Ectodermal cell (in vitro differentiated cells): Measurements from ENCODE around the gene GFM1.

Experiments
- H3K27ac ChIP-seq: 2 replicates; pipeline ENCODE4 v1.7.0; 2013; ENCODE audit warnings: mild to moderate bottlenecking, low read depth, low read length; ENCODE audit not compliant: insufficient read depth, poor library complexity, severe bottlenecking
- H3K27me3 ChIP-seq: 2 replicates; pipeline ENCODE4 v1.7.0; 2013; ENCODE audit warnings: mild to moderate bottlenecking, low read length; ENCODE audit not compliant: insufficient read depth, control insufficient read depth, poor library complexity, severe bottlenecking
- H3K36me3 ChIP-seq: one replicate; pipeline ENCODE4 v1.7.0; 2013; ENCODE audit warnings: low read length; ENCODE audit not compliant: control insufficient read depth, insufficient read depth
- H3K4me1 ChIP-seq: one replicate; pipeline ENCODE4 v1.7.0; 2013; ENCODE audit warnings: low read length; ENCODE audit not compliant: control insufficient read depth, insufficient read depth
- H3K4me3 ChIP-seq: 2 replicates; pipeline ENCODE4 v1.7.0; 2013; ENCODE audit warnings: low read depth, low read length, control low read depth; ENCODE audit not compliant: insufficient read depth
- H3K9me3 ChIP-seq: 2 replicates; pipeline ENCODE4 v1.7.0; 2013; ENCODE audit warnings: mild to moderate bottlenecking, low read length, moderate library complexity; ENCODE audit not compliant: control insufficient read depth
- WGBS, 2 experiments: methylation state at CpG; one replicate each; pipeline ENCODE4 v1.1.7; 2013; ENCODE audit warnings: missing lambda C conversion rate in 2 of 2; 5-methylcytosine and 5-hydroxymethylcytosine counted together

Gene GFM1

DNA sequence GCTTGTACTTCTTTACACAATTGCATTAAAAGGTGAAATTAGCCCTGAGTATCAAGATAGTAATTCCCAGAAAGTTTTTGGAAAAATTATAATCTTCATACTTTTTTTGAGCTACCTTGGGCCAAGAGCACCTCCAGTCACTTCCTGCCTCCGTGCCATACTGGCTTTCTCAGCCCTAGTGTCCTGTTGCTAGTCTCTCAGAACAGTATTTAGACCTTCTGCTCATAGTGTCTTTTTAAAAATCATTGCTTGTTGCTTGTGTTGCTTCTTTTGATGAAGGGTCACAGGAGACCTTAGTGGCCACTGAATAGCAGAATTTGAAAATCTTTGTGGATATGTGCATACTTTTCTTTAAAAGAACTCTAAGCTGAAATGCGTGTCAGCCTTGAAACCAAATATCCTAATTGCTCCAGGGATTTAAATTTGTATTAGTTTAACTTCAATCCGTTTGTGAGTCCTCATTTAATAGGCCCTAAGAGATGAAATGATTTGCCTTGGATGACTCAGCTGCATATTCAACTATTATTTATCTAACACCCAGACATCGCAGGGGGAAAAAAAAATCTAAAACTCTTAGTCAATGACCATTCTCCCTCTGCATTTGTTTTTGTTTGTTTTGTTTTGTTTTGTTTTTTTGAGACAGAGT is 57.2 kb downstream of the GFM1 start:
- Histone ChIP-seq H3K4me3 (no peak overlapping the region), H3K9me3 (no peaks in the 10 kb centered on the region)
- WGBS, 2 experiments, result 79 to 93% methylated on average over 3 to 4 of the region's 4 CpGs

DNA sequence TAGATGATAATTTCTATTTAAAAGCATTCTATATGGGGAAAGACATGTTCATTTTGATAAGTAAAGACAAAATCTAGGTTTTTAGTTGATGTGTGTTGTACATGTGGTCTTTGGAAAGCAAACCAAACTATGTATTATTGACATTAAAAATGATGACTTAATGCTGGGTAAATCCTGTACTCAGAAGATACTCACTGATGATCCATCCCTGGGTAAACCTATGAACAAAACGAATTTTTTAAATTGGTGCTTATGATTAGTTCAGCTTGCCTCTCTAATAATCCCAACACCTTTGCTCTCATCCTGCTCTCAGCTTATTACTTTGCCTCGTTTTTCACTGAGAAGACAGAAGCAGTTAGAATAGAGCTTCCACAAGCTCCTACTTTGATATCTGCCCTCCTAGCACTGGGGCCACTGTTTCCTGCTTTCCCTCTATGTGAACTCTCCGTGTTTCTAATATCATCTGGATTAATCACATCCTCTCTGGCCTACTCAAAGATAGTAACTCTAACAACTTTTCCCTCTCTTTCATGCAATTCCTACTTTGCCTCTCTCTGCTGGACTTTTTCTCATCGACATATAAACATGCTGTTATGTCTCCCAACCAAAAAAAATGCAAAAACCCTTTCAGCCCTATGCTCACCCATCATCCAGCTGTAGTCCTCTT is 58.6 kb downstream of the GFM1 start:
- no peaks in the 10 kb centered on the region for H3K4me1 ChIP-seq
- 95% methylated on average over 4 of the region's 4 CpGs for whole genome bisulfite sequencing, 2 experiments
- no peaks in the 10 kb centered on the region for H3K27me3 ChIP-seq
- H3K36me3 ChIP-seq, result peaks cover 2% of the 10 kb centered on the region
- H3K27ac ChIP-seq, result no peak overlapping the region
- H3K4me3 ChIP-seq, result no peak overlapping the region
- no peaks in the 10 kb centered on the region for H3K9me3 ChIP-seq

More for the DNA sequence above, 57.2 kb downstream of the GFM1 start:
- H3K27me3 ChIP-seq, result no peaks in the 10 kb centered on the region
- H3K27ac ChIP-seq, result no peak overlapping the region
- H3K36me3 ChIP-seq, result no peaks in the 10 kb centered on the region
- no peaks in the 10 kb centered on the region for H3K4me1 ChIP-seq

DNA sequence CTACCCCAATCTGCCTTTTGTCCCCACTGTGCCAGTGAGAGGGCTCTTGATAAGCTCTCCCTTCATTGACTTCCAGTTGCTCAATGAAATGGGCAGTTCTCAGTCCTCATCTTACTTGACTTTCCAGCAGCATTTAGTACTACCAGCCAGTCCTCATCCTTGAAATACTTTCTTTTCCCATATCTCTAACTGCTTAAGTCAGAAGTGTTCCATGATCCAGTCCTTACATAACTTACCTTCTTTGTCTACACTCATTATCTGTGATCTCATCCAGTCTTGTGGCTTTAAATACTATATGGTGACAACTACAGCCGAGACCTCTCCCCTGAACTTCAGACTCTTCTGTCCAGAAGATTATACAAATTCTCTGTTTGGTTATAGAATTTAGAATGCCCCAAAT is 59.2 kb downstream of the GFM1 start:
- Histone ChIP-seq H3K9me3 (no peaks in the 10 kb centered on the region), H3K36me3 (peaks cover 6% of the 10 kb centered on the region), H3K4me3 (no peak overlapping the region), H3K4me1 (no peaks in the 10 kb centered on the region), H3K27me3 (no peaks in the 10 kb centered on the region), H3K27ac (no peak overlapping the region)
- 63 to 82% methylated on average over 1 of the region's 1 CpG for WGBS, 2 experiments

DNA sequence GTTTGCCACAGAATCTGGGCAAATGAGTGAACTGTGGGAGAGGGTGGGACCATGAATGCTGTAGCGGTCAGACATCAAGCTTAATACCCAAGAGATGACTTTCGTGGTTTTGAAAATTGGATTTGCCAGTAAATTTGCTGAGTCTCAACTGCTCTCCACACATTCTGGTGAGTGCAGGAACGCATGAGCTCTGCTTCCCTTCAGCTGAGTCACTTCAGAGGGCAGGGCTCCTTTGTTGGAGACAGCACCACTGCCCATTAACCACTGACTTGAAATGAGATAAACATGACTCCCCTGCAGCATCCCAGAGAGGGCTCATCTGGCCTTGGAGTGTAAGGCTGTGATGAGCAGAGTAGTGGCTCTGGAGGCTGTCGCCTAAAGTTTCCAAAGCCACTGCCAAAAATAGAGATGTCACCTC is 65.3 kb downstream of the GFM1 start:
- Histone ChIP-seq H3K27ac (no peak overlapping the region), H3K36me3 (peaks cover 6% of the 10 kb centered on the region), H3K4me1 (no peaks in the 10 kb centered on the region), H3K9me3 (no peaks in the 10 kb centered on the region), H3K27me3 (no peaks in the 10 kb centered on the region), H3K4me3 (no peak overlapping the region)
- 74 to 82% methylated on average over 4 of the region's 4 CpGs for WGBS, 2 experiments

DNA sequence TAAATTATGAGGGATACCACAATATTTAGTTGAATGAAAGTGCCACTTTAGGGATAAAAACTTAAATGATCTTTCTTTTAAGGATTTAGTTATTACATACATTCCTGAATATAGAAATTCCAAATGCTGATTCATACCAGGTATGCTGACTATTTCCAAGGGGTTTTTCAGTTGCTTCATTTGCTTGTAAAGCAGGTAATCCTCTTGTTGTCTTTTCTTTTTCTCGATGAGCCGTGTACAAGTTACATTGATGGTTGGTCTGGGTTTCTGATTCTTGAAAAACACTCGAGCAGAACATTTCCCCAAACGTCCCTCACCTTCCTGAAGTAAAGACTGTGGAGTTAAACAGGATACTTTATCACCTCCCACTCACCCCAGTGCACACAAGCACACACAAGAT is 66.3 kb downstream of the GFM1 start:
- no peak overlapping the region for H3K4me3 ChIP-seq
- H3K27ac ChIP-seq, result no peak overlapping the region
- 79 to 88% methylated on average over 4 of the region's 4 CpGs for whole genome bisulfite sequencing, 2 experiments

DNA sequence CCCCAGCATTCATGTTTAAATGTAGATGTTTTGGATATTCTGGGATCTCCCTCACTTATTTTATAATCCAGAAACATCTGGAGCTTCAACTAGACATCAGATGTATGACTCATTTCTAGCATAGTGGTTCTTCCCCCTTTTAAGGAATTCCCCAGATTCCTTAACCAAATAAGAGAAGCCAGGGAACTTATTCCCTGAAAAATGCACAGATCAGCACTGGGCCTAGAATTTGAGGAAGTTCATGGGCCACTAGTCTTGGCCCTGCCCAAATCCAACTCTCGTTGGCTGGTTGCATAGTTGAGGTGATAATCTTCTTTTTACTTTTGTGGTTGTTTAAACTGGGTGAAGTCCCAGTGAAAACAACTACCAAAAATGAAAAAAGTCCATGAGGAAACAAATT is 67.6 kb downstream of the GFM1 start:
- Histone ChIP-seq H3K4me1 (no peaks in the 10 kb centered on the region), H3K27me3 (no peaks in the 10 kb centered on the region), H3K27ac (no peak overlapping the region), H3K36me3 (peaks cover 6% of the 10 kb centered on the region), H3K4me3 (no peak overlapping the region), H3K9me3 (no peaks in the 10 kb centered on the region)
- 92 to 93% methylated on average over 1 of the region's 1 CpG for WGBS, 2 experiments

More for the DNA sequence above, 66.3 kb downstream of the GFM1 start:
- Histone ChIP-seq H3K36me3 (peaks cover 6% of the 10 kb centered on the region), H3K27me3 (no peaks in the 10 kb centered on the region), H3K9me3 (no peaks in the 10 kb centered on the region), H3K4me1 (no peaks in the 10 kb centered on the region)

DNA sequence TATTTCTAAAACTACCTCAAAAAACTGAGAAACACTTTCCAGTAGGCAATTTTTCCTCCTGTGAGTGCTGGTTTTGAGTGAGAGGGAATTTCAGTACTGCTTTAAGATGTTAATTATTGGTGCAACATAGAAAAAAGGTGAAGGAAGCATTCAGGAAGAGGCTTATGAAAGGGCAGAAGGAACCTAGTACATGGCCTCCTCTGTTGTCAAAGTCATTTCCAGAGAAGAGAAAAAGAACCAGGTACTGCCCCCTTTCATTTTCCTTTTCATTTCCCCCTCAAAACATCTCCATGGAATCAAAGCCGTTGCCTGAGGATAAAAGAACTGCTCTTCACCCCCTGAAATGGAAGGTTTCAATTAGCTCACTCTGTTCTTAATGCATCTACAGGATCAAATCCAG is 68.1 kb downstream of the GFM1 start:
- Histone ChIP-seq H3K9me3 (no peaks in the 10 kb centered on the region), H3K27me3 (no peaks in the 10 kb centered on the region), H3K27ac (no peak overlapping the region), H3K4me3 (no peak overlapping the region), H3K36me3 (peaks cover 6% of the 10 kb centered on the region), H3K4me1 (no peaks in the 10 kb centered on the region)
- 93 to 100% methylated on average over 1 of the region's 1 CpG for WGBS, 2 experiments

DNA sequence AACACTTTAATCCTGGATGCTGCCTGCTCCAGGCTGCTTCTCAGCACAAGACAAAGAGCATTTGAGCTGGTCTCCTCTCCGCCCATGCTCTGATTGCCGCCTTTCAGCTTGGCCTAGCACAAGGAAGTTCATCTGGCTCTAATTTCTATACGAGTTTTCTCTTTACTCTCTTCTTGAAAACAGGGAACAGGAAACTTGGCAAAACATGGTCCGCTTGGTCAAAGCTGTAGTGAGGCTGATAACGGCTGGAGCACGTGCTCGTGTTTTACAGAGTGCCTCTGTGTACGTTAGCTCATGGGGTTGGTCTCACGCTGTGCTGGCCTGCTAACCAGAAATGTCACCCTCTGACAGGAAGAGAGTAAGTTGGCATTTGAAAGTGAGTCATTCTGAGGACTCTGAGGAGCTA is 68.8 kb downstream of the GFM1 start:
- 58 to 63% methylated on average over 9 of the region's 9 CpGs for WGBS, 2 experiments
- Histone ChIP-seq H3K27me3 (no peaks in the 10 kb centered on the region), H3K36me3 (peaks cover 3% of the 10 kb centered on the region), H3K9me3 (no peaks in the 10 kb centered on the region), H3K4me3 (no peak overlapping the region), H3K4me1 (no peaks in the 10 kb centered on the region), H3K27ac (no peak overlapping the region)

DNA sequence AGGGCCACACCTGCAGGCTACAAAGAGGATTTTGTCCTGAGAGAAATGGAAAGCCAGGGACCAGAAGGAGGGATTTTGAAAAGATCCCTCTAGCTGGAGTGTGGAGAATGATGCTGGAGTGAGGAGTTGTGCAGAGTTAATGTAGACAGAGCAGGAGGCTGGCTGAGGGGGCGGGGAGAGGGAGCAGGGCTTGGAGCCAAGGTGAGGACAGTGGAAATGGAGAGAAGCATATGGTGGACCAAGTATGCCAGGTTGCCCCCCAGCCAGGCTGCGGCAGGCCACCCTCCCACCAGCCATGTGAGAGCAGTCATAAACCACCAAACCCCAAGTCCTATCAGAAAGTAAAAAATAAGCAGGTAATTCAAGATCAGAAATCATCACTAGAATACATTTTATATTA is 73.2 kb downstream of the GFM1 start:
- Histone ChIP-seq H3K4me1 (no peaks in the 10 kb centered on the region), H3K9me3 (no peaks in the 10 kb centered on the region), H3K36me3 (no peaks in the 10 kb centered on the region), H3K27me3 (no peaks in the 10 kb centered on the region), H3K4me3 (no peak overlapping the region), H3K27ac (no peak overlapping the region)
- WGBS, 2 experiments, result 92 to 99% methylated on average over 1 to 2 of the region's 2 CpGs

DNA sequence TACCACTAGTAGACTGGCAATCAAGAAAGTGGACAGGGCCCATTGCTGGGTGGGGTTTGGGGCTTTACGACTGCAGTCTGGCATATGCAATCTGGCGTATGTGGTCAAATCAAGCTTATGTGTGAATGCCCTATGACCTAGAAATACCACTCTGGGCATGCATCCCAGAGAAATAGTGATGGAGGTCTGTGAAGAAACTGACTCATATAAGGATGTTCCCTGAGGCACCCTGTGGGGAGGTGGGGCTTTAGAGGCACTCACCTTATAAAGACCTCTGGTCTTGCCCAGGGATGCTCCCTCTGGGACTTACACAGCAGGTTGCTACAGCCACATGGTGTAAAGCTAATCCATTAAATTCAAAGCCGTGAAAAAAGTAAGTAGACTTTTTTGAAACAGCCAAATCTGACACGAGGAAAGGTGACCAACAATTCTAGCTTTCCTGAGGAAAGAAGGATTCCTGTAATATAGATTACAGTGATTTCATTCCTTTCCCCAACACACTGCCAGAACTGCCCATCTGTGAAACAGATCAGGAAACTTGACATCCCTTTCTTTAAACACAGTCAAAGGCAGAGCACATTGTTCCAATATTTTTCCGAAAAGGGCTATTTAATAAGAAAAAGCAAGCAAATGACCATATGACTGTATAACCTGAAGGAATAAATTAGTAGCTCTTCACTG is 74.3 kb downstream of the GFM1 start:
- Histone ChIP-seq H3K4me1 (no peaks in the 10 kb centered on the region), H3K27me3 (no peaks in the 10 kb centered on the region), H3K27ac (no peak overlapping the region), H3K9me3 (no peaks in the 10 kb centered on the region), H3K36me3 (no peaks in the 10 kb centered on the region), H3K4me3 (no peak overlapping the region)
- WGBS, 2 experiments, result 90 to 92% methylated on average over 4 to 5 of the region's 5 CpGs
